Tibial artery (tissue), 4 donors: Measurements from ENCODE around the gene MRAS.
"Not testable (repeated sequence)": the region's sequence is repeated elsewhere in the genome, so short reads cannot be mapped to it uniquely, and the experiment has no call there.

Experiments used
- DNase-seq, 2 donors: peaks; one replicate each; pipeline ENCODE4 v3.0.0-alpha.2; 2019
- H3K27ac ChIP-seq, 2 donors: fragments of 200-600 bp; sonication (generic) in 1 of 2; 1 replicate in 1 of 2; 2 replicates in 1 of 2; pipeline ENCODE4 v1.5.1; 2018 to 2019; ENCODE audit warnings: mild to moderate bottlenecking in 1 of 2
- H3K27me3 ChIP-seq, 2 donors: fragments of 200-600 bp; sonication (generic) in 1 of 2; one replicate each; pipeline versions ENCODE4 v1.5.1 to v1.6.0; 2016 to 2019
- H3K36me3 ChIP-seq, 3 donors: fragments of 200-600 bp; sonication (generic) in 2 of 3; one replicate each; pipeline ENCODE4 v1.5.1; 2016 to 2019; ENCODE audit warnings: mild to moderate bottlenecking in 2 of 3
- H3K4me1 ChIP-seq, 4 donors: fragments of 200-600 bp; sonication (generic) in 2 of 4; 1 replicate in 3 of 4; 2 replicates in 1 of 4; pipeline ENCODE4 v1.5.1; 2016 to 2019
- H3K4me3 ChIP-seq, 2 donors: fragments of 200-600 bp; sonication (generic) in 1 of 2; 1 replicate in 1 of 2; 2 replicates in 1 of 2; pipeline ENCODE4 v1.5.1; 2018 to 2019; ENCODE audit warnings: mild to moderate bottlenecking in 2 of 2
- H3K9me3 ChIP-seq, 3 donors: fragments of 200-600 bp; sonication (generic) in 1 of 3; one replicate each; pipeline ENCODE4 v1.5.1; 2016 to 2019
- intact Hi-C: fragments of 100-400 bp; cut with DNase I; formaldehyde crosslinking; loops from one replicate; pipeline ENCODE4 v1.15.0; 2023; ENCODE audit warnings: low total_unique reads
- TF ChIP-seq, protein P1 (sequence below), 2 experiments: fragments of 200-600 bp in 1 of 2; fragments of 450-650 bp in 1 of 2; IDR thresholded peaks; one replicate each; pipeline ENCODE4 v1.5.1; 2017 to 2019; ENCODE audit warnings: antibody characterized with exemption in 2 of 2, mild to moderate bottlenecking in 1 of 2, moderate library complexity in 1 of 2

MRAS gene

DNA sequence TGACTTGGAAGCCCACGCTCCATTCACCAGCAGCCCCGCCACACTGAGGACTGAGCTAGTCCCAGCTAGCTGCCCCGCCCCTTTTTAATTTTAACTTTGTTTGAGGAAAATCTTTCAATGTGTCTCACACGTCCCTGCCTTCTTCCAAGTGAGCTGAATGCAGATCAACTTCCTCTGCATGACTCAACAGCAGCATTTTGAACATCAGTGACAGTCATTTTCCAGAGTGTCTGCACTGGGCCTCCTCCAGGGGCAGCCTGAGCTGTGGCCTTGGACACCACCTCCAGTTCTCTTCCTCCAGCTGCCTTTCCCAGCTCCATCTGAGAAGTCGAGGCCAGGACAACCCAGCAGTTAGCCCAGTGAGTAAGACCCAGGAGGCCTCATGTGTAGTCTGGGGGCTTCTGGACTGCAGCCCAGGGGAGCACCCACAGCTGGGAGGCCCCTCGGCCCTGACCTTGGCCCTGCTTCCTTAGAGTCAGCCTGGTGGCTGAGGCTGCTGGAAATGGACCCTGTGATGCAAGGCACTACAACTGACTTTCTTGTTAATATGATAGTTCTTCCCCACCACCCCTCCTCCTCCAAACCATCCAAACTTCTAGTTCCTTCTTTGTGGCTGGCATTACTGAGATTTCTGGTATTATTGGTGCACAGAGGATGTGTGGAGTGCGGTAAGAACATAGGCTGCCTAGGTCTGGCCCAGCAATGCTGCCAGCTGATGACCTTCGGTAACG, 64.6 kb downstream of the MRAS start:
- no peaks in the 10 kb centered on the region for H3K27me3 ChIP-seq
- DNase-seq, result no peak
- no peaks in the 10 kb centered on the region for H3K4me1 ChIP-seq
- H3K4me3 ChIP-seq, result no peak overlapping the region
- TF ChIP-seq, protein P1, sequence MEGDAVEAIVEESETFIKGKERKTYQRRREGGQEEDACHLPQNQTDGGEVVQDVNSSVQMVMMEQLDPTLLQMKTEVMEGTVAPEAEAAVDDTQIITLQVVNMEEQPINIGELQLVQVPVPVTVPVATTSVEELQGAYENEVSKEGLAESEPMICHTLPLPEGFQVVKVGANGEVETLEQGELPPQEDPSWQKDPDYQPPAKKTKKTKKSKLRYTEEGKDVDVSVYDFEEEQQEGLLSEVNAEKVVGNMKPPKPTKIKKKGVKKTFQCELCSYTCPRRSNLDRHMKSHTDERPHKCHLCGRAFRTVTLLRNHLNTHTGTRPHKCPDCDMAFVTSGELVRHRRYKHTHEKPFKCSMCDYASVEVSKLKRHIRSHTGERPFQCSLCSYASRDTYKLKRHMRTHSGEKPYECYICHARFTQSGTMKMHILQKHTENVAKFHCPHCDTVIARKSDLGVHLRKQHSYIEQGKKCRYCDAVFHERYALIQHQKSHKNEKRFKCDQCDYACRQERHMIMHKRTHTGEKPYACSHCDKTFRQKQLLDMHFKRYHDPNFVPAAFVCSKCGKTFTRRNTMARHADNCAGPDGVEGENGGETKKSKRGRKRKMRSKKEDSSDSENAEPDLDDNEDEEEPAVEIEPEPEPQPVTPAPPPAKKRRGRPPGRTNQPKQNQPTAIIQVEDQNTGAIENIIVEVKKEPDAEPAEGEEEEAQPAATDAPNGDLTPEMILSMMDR (IDR thresholded peaks at IDR 0.05), result no peak
- intact Hi-C loops, result loop anchor here (10.0 kb wide), 1 partner anchor 512 kb away; no protein-coding TSS in a partner anchor
- H3K9me3 ChIP-seq, result no peaks in the 10 kb centered on the region
- no peak overlapping the region for H3K27ac ChIP-seq
- H3K36me3 ChIP-seq, result no peaks in the 10 kb centered on the region

- H3K4me3 ChIP-seq, H3K27me3 ChIP-seq, H3K9me3 ChIP-seq, H3K4me1 ChIP-seq, H3K36me3 ChIP-seq, H3K27ac ChIP-seq, DNase-seq: not testable (repeated sequence)
- intact Hi-C loops, result loop anchor here (5.0 to 10.0 kb wide), 3 partner anchors 84 to 509 kb away; partner anchors contain the start of gene CEP70
These were observed 67.9 kb downstream of the MRAS start for GRCh38 chr3:138416236-138416635.

DNA sequence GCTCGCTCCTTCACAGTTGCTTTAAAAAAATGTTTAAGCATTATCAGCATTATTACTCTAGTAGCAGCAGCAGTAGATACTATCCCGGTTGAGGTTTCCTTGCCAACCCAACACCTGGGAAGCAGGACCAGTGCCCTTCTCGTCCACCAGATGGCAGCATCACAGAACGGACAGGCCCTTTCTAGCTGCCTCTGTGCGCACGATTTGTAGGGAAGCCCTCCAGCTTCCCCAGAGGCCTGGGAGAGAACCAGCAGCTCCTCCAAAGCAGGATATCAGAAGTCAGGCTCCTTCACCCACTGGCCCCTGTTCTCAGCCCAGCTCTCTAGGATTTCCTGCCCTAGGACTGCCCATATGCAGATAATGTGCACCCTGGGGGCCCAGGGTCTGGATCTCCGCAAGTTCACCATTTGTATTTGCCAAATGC, 69.2 kb downstream of the MRAS start:
- Histone ChIP-seq H3K4me1 (no peaks in the 10 kb centered on the region), H3K36me3 (no peaks in the 10 kb centered on the region), H3K4me3 (no peak overlapping the region), H3K27ac (no peak overlapping the region), H3K27me3 (no peaks in the 10 kb centered on the region), H3K9me3 (no peaks in the 10 kb centered on the region)
- DNase-seq, result peak; percentile 65 to 79
- intact Hi-C loops, result loop anchor here (5.0 to 10.0 kb wide), 3 partner anchors 85 to 507 kb away; partner anchors contain the start of gene CEP70
- TF ChIP-seq, protein P1 (IDR thresholded peaks at IDR 0.05), result peak; percentile 82 to 92

GRCh38 chr3:138418601-138419206, 70.3 kb downstream of the MRAS start:
- Histone ChIP-seq H3K36me3 (no peaks in the 10 kb centered on the region), H3K27ac (no peak overlapping the region), H3K4me1 (no peaks in the 10 kb centered on the region), H3K9me3 (no peaks in the 10 kb centered on the region), H3K27me3 (no peaks in the 10 kb centered on the region), H3K4me3 (no peak overlapping the region)
- DNase-seq, result no peak
- TF ChIP-seq, protein P1 (IDR thresholded peaks at IDR 0.05), result no peak
- intact Hi-C loops, result loop anchor here (5.0 to 10.0 kb wide), 3 partner anchors 86 to 506 kb away; partner anchors contain the start of gene CEP70

GRCh38 chr3:138423316-138423715, 74.9 kb downstream of the MRAS start:
- no peak overlapping the region for H3K4me3 ChIP-seq
- no peak overlapping the region for H3K27ac ChIP-seq
- no peak for DNase-seq
- TF ChIP-seq, protein P1 (IDR thresholded peaks at IDR 0.05), result no peak
- H3K36me3 ChIP-seq, result no peaks in the 10 kb centered on the region
- intact Hi-C loops, result no loop called here
- H3K9me3 ChIP-seq, result no peaks in the 10 kb centered on the region
- no peaks in the 10 kb centered on the region for H3K4me1 ChIP-seq
- no peaks in the 10 kb centered on the region for H3K27me3 ChIP-seq

- DNase-seq, result no peak
- H3K9me3 ChIP-seq, result no peaks in the 10 kb centered on the region
- H3K27ac ChIP-seq, result no peak overlapping the region
- H3K4me3 ChIP-seq, result no peak overlapping the region
- no peaks in the 10 kb centered on the region for H3K4me1 ChIP-seq
- intact Hi-C loops, result no loop called here
- H3K36me3 ChIP-seq, result no peaks in the 10 kb centered on the region
- H3K27me3 ChIP-seq, result no peaks in the 10 kb centered on the region
- TF ChIP-seq, protein P1 (IDR thresholded peaks at IDR 0.05), result no peak
These were observed 75.9 kb downstream of the MRAS start for GRCh38 chr3:138424323-138424722.
